Right renal cortex interstitium (tissue), 3 donors: ENCODE results near the gene XXYLT1. TPM values are rescaled to one million over a fixed set of nuclear protein-coding genes. Genes with fewer than 3 reads are reported as not detected.
"Not testable (repeated sequence)": the region's sequence is repeated elsewhere in the genome, so short reads cannot be mapped to it uniquely, and the experiment has no call there.

Experiments
- DNase-seq, 3 donors: peaks; one replicate each; pipeline ENCODE4 v3.0.0-alpha.2; 2013; ENCODE audit warnings: low read depth in 3 of 3, low spot score in 2 of 3
- polyA plus RNA-seq, 3 donors: library from polyadenylated mRNA; unstranded; fragments of 120-200 nt; gene quantifications; one replicate each; pipeline ENCODE4 v1.2.1, GENCODE V29; 2013; ENCODE audit not compliant: insufficient read length in 3 of 3

Gene XXYLT1
- polyA plus RNA-seq, 3 donors = 29.7 to 32.4 (median 30.3) TPM

DNA sequence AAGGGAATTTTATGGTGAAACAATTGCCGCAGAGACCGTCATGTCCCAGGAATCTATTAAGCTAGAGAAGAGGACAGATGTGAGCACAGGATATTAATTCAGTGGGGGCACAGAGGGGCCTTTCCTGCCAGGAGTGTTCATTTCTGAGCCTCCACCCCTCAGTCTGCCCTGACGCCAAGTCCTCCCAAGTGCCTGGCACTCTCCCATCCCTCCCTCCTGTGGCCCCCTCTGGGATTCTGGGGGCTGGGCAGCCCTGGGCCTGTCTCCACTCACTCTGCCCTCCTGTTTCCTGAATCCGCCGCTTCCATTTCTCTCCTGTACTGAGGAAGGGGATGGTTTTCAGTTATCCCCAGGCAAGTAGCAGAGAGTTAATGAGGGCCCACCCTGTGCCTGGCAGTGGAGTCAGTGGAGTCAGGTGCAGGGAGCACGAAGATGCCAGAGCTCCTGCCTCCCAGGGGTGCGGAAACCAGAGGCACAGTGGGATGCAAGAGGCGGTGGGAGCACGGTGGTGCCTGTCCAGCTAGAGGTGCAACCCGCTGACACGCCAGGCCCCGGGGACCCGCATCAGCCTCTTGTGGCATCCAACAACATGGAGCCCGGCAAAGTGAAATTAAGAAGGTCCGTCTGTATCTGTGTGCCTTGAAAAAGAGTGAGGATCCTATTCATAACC, 212.5 kb downstream of the XXYLT1 start:
- no peak for DNase-seq

DNA sequence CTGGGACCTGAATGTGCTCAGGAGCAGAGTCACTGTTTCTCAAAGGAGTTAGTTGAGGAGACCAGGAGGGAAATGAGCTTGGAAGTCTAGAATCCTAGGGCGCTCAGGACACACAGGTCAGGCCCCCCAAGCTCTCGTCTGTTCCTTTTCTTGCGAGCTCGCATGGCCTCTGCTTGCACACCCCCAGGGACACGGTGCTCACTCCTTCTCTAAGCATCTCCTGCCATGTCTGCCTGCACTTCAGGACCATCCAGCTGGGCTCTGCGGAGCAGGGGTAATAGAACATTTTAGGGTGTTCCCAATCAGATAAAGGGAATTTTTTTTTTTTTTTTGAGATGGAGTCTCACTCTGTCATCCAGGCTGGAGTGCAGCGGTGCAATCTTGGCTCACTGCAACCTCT, 213.2 kb downstream of the XXYLT1 start:
- no peak for DNase-seq

DNA sequence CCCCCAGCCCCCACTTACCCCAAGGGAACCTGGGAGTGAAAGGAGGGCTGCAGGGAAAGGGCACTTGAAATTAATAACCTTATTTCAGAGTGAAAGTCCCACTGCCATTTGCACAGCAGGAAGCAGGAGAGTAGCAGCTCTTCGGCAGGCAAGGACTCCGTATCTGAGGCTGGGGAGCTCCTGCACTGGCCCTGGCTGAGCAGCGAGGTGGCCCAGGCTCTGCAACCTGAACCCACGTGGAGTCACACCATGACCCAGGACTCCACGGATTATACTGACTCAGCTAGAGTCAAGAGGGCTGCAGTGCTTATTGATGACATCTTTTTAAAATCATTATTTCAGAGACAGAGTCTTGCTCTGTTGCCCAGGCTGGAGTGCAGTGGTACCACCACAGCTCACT, 214.5 kb downstream of the XXYLT1 start:
- no peak for DNase-seq

DNA sequence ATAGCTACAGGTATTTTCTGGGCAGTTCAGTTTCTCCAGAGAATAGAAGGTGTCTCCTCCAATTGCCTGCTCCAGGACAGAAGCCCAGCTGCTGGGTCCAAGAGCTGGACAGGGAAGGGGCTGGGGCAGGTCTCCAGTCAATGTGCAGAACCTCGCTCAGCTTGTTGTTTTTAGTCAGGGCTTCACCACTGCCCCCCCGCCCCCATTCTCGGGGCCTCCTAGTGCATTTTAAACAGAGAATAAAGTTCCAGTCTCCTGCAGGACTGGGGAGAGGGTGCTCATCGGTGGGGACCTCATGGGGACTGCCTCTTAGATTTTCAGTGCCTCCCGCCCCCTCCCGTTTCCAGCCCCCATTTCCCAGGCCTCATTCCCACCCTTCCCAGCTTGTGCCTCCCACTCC, 216.6 kb downstream of the XXYLT1 start:
- no peak for DNase-seq

DNA sequence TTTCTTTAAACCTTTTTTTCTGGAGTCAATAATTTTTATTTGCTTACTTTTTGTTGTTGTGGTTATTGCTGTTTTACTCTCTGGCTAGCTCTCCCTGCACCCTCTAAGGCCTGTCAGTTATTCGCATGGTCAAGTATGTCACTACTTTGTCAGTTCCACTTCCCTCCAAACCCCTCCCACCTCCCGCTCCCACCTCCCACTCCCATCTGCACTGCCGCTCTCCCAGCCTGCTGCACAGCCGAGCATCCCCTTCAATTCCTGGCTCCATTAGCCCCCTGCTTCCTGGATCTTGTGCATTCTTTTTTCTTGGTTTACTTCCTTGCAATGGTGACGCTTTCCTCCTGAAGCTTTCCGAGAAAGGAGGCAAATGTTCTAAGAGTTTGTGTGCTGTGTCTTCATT, 218.0 kb downstream of the XXYLT1 start:
- no peak for DNase-seq

DNA sequence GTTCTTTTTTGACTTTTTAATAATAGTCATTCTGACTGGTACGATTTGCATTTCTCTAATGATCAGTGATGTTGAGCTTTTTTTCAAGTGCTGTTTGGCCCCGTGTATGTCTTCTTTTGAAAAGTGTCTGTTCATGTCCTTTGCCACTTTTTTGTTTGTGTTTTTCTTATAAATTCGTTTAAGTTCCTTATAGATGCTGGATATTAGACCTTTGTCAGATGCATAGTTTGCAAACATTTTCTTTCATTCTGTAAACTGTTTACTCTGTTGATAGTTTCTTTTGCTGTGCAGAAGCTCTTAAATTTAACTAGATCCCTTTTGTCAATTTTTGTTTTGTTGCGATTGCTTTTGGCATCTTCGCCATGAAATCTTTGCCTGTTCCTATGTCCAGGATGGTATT, 220.7 kb downstream of the XXYLT1 start:
- not testable (repeated sequence) for DNase-seq

DNA sequence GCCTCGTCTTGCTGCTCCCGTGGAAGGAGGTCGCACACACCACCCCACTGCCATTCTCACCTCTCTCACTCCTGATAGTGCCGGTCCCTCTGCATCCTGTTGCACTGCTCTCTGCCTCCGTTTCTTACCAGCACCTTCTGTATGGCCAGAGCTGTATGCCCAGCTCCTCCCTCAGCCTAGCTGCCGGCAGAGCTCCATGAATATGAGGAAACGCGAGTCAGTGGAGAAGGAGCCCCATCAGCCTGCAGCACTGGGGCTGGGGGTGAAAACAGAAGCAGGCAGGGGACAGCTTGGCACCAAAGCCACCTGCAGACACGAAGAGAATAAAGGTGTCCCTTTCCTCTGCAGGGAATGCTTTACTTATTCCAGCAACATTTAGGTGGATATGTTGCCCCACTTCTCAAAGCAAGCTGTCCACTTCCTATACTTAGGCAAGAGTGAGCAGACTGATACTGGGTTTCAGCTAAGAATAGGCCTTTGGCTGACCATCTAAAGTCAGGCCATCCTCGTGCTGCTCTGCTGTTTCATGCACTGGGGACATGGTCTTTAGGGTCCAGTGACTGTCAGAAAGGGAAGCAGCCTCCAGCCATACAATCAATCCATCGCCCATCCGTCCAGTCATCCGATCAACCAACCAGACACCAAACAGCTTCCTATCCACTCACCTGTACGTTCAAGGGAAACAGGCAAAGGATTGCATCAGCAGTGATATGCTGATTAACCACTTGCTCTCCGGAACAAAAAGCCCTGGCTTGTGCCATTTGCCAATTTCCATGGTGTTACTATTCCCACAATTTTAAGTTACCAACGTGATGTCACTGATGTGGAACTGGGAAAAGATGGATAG, 222.7 kb downstream of the XXYLT1 start:
- DNase-seq = no peak

DNA sequence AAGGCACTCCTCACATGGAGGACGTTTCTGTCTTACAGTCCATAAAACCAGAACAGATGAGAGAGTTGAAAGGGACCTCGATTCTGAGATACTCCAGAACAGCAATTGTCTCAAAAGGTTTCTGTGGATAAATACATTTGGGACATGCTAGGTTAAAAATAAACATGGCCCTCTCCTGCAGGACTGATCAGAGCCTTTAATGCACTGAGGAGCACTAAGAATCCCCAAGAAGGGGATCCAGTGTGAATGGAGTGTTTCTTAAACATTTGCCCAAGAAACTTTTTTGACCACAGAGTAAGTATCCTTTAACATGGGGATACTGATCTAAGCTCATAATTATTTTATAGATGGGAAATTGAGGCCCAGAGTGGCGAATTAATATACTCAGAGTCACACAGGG, 223.4 kb downstream of the XXYLT1 start:
- DNase-seq = no peak

DNA sequence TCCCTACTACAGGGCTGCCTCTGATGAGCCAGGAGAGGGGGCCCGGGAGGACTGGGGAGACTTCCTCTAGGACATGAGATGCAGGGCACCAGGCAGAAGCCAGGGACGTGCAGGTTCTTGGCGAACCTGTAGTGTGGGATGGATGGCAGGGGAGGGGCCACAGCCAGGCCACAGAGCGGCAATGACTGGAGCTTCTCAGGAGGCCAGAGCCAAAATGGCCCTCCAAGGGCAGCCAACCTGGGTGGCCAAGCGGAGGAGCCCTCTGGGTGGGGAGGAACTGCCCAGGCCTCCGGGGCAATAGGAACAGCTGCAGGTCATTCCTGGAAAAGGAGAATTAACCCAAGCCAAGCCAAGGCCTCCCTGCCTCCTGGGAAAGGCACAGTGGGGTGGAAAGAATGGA, 224.5 kb downstream of the XXYLT1 start:
- DNase-seq = no peak

DNA sequence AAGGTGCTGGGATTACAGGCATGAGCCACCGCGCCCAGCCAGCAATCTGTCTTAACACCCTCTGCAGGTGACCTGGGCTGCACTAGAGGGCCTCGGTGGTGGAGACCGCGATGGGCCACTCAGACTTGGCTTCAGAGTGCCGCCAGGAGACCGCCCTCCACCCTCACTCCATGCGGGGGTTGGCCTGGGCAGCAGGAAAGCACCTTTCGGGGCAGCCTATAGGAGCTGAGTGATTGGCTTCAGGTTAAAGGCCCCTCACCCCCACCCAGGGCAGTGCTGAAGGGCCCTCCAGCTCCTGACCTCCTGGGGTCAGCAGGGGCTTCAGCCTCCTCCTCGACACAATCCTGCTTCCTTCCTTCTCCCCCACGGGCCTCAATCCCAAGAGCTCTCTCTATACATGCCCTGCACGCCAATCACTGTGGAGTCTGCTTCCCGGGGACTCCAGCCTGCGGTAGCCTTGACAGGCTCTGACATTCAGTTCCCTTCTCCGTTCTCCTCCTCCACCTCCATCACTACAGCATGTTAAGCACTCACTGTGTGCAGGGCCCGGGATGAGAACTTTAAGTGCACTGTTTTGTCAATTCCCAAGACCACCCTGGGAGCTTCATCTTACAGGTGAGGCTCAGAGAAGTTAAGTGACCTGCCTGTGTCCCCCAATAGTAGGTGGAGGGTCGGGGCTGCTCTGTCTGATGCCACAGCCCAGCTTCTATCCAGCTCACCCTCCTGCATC, 225.3 kb downstream of the XXYLT1 start:
- no peak for DNase-seq

DNA sequence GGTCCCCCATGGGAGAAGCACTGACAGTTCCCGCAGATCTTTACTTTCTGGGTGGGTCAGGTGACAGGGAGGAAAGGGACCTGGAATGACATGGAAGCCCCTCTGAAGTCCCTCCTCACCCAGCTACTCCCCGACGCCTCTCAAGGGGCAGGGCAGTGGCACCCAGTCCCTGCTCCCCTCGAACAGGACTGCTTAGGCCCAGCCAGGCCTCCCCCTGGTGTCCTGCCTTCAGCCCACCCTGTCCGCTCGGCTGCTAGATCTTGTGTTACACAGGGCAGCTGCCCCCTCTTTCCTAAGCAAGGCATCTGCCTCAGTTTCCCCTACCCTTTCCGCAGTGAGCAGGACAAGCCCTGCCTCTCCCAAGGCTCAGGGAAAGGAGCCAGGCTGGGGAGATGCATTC, 226.5 kb downstream of the XXYLT1 start:
- no peak for DNase-seq

DNA sequence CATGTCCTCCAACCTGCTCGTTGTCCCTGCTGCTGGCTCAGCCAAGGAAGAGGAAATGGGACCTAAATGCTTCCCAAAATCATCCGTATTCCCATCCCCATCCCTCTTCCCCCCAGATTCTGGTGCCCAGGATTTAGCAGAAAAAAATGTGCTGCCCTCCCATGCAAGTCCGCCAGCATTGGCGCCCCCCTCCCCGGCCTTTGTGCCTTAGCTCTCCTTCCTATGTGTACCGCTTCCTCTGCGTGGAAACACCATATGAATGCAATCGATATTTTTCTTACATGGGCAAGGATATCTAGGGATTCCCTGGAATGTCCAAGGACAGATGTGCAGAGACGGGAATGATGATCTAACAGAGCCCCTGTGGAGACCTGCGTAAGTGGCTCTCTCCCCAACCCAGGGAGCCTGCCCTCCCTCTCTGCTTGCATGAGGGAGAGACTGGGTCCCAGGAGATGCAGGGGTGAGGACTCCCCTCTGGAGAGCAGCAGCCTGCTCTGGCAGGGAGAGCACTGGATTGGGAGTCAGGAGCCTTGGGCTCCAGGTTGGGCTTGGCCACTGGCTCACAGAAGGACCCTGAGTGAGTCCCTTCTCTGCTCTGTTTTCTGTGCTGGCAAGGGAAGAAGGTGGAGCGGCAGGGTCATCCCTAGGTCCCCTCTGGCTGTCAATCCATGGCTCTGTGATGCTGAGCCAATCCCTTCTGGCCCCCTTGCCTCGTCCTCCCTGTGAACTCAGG, 227.2 kb downstream of the XXYLT1 start:
- no peak for DNase-seq

DNA sequence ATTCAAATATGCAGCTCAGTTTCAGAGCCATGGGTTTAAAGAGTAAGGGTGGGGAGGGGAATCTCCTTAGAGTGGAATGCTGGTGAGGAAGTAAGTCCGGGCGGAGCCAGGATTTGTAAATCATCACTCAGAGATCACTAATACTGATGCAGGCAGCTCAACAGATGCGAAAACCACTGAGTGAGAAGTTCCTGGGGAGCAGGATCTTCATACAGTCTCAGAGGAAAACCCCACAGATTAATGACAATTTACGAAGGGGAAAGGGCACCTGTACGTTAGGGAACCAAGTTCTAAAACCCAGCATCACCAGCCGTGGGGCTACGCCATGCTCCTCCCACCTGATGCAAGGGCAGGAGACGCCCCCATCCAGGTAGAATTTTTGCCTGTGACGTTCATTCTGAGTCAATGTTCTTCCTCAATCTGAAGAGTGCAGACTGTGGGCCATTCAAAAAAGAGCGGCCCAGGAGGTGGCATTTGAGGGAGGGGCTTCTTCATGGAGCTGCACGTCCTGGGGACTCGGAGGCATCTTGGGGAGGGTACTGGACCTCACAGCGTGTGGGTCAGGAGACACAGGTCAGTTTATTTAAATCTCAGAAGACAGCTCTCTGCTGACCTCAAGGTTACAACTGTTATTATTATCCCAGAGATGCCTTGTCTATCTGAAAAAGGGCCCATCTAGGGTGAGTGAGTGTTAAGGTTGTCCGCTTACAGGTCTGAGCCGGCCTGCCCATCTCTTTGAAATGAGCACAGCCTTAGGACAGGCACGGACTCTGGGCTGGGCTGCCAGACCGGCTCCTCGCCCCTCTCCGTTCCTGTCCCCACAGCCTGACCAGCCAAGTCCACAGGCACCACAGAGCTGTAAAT, 228.0 kb downstream of the XXYLT1 start:
- no peak for DNase-seq

DNA sequence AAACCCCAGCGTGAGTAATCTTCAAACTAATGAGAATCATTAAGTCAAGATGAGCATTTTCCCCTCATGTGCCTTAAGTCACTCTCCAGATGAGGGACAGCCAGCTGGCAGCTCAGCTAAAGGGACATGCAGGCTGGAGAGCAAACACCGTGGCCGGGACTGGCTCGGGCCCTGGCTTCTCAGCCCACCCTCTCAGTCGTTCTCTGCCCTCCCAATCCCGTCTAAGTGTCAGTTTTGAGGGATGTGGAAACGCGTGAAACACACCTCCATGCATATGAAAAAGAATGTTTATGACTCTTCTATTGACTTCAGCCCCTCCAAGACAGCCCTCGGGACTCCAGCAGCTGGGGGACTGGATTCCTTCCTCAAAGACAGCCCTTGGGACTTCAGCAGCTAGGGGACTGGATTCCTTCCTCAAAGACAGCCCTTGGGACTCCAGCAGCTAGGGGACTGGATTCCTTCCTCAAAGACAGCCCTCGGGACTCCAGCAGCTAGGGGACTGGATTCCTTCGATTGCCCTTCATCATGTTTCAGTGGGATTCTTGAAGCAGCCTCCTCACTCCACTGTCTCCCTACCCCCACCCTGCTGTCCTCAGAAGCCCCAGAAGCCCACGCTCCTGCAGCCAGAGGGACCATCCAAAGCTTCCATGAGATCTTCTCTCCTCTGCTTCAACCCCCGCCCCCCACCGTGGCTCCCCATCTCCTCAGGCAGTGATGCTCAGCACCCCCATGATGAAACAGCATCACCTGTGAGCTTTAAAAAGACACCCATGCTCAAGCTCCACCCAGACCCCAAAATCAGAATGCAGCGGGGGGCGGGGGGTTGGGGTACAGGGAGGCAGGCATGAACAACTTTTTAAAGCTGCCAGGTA, 228.9 kb downstream of the XXYLT1 start:
- DNase-seq = no peak

DNA sequence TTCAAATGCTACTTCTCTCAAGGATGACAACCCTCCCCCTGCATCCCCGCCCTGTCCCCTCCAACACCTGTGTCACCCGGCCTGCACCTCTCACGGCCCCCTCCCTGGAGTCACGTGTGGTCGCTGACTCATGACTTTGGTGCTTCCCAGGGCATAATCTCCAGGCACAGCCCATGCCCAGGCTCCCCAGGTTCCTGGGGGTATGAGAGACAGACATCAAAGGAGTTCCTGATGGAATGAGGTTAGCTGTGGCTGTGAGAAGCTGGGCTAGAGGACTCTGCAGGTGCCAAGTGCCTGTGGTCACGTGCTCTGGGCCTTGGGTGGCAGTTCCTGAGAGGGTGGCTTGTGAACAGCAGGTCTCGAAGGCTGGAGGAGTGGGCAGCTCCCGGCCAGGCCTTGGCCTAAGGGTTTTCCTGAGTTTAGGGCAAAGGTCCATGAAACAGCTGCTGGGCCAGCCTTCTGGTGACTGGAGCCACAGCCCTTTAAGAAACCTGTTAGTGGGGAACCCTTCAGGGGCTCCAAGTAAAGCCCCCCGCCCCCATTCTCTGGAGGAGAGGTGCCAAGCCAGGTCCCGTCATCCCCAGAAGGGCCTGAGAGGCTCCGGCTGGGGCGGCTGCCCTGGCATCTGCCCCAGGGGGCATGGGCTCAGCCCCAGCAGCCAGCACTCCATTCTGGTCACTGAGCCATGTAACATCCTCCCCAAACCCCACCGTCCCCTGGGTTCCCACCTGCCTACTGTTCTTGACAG, 230.0 kb downstream of the XXYLT1 start:
- no peak for DNase-seq

DNA sequence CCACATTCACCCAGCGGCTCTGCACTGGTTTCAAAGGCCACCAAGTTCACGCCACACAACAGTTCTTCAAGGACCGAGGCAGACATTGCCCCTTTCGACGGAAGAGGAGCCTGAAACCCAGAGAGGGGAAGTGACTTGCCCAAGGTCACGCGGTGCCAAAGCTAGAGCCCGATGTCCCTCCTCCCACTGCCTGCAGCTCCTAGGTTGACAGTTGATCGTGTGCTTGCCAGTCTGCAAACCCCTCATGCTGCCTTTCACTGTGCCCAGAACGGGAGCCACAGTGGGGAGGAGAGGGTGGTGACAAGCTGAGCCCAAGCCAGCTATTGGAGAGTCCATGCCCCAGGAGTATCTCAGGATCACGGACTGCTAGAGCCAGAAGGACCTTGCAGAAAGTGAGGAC, 230.9 kb downstream of the XXYLT1 start:
- no peak for DNase-seq

DNA sequence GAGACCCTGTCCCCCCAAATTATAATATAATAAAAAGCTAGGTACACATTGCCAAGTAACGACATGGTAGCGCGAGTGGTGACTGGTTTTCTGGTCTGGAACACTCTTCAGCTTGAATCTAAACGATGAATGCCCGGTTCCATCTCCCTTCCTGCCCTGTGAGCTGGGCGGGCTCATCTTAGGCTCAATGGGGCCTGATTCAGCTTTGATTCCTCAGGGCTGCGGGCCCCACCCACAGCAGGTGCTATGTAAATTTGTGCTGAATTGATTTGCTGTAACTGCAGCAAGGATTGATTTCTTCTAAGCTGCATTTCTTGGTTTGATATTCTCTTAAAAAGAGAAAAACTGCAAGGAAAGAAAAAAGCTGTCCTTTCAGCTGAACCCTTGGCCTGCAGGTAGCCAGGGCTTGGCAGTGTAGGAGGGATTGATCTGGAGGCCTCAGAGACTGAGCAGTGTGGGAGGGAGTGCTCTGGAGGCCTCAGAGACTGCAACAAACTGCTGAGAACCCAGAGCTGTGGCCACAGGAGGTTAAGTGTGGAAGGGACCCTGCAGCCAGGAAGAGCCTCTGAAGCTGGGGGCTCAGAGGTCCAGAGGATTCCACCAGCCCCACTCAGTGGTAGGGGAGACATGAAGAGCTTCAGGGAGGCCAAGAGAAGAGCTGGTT, 231.6 kb downstream of the XXYLT1 start:
- no peak for DNase-seq

DNA sequence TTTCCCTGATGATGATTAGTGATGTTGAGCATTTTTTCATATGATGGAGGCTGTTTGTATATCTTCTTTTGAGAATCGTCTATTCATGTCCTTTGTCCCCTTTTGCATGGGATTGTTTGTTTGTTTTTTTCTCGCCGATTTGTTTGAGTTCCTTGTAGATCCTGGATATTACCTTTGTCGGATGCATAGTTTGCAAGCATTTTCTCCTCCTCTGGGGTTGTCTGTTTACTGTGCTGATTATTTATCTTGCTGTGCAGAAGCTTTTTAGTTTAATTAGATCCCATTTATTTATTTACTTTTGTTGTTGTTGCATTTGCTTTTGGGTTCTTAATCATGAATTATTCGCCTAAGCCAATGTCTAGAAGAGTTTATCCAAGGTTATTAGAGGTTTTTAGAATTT, 232.8 kb downstream of the XXYLT1 start:
- no peak for DNase-seq
